PFSK-1 (cell line): ENCODE measurements around the gene LEP.

ENCODE experiments used
- FOXP2 ChIP-seq: optimal IDR thresholded peaks from 2 replicates; pipeline ENCODE3; 2011; ENCODE audit warnings: borderline replicate concordance, control low read depth, inconsistent platforms; ENCODE audit not compliant: insufficient read depth; ENCODE audit errors: extremely low read length, extremely low read depth
- TF ChIP-seq, protein P1 (sequence below), 2 experiments: IDR thresholded peaks; 2 replicates each; pipeline versions ENCODE4 v1.6.1 to v1.8.0; 2011 to 2012; ENCODE audit warnings: low read depth in 2 of 2, low read length in 2 of 2, control low read depth in 1 of 2, inconsistent platforms in 1 of 2, mild to moderate bottlenecking in 1 of 2, moderate library complexity in 1 of 2; ENCODE audit not compliant: insufficient read depth in 1 of 2

- TF ChIP-seq, protein P1, sequence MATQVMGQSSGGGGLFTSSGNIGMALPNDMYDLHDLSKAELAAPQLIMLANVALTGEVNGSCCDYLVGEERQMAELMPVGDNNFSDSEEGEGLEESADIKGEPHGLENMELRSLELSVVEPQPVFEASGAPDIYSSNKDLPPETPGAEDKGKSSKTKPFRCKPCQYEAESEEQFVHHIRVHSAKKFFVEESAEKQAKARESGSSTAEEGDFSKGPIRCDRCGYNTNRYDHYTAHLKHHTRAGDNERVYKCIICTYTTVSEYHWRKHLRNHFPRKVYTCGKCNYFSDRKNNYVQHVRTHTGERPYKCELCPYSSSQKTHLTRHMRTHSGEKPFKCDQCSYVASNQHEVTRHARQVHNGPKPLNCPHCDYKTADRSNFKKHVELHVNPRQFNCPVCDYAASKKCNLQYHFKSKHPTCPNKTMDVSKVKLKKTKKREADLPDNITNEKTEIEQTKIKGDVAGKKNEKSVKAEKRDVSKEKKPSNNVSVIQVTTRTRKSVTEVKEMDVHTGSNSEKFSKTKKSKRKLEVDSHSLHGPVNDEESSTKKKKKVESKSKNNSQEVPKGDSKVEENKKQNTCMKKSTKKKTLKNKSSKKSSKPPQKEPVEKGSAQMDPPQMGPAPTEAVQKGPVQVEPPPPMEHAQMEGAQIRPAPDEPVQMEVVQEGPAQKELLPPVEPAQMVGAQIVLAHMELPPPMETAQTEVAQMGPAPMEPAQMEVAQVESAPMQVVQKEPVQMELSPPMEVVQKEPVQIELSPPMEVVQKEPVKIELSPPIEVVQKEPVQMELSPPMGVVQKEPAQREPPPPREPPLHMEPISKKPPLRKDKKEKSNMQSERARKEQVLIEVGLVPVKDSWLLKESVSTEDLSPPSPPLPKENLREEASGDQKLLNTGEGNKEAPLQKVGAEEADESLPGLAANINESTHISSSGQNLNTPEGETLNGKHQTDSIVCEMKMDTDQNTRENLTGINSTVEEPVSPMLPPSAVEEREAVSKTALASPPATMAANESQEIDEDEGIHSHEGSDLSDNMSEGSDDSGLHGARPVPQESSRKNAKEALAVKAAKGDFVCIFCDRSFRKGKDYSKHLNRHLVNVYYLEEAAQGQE (IDR thresholded peaks at IDR 0.05; ENCODE audit: insufficient read depth in 1 of 2, low read depth in 2 of 2, low read length in 2 of 2): 0 out of 4 replicates have a peak, but pooled peaks of 1 of the 2 experiments have one; percentile 38
- TF ChIP-seq FOXP2: peak; percentile 91
These were observed 31.6 kb upstream of the LEP start for GRCh38 chr7:128209229-128210035.
